ENCODE results near the gene CEMIP.

Gene CEMIP

DNA sequence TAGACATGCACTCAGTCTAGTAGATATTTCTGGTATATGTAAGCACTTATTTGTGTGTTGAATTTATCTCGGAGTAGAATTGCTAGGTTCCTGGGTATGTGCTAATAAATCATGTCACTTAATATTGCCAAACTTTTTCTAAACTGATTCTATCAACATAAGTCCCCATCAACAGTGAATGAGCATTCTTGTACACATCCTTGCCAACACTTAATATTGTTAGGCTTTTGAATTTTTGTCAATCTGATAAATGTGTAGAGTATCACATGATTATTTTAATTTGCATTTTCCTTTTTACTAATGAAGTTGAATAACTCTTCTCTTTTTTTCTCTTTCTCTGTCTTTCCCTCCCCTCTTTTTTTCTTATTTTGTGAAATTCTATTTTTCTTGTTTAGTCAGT lies 33.3 kb upstream of the CEMIP start:
- Histone ChIP-seq H2AFZ (ENCODE audit: low read length) (no peak overlapping the region), H3F3A (ENCODE audit: insufficient read depth, low read length) (no peaks in the 10 kb centered on the region), H3K79me2 (ENCODE audit: low read length) (0 out of 2 replicates have a peak, but pooled peaks cover 11% of the 10 kb centered on the region), H3K9me3 (replicated peaks; ENCODE audit: insufficient read depth, low read length) (no peaks in the 10 kb centered on the region), H3K4me1 (ENCODE audit: low read length) (no peaks in the 10 kb centered on the region), H3K4me2 (ENCODE audit: low read depth, low read length) (no peak overlapping the region), H3K27me3 (replicated peaks; ENCODE audit: insufficient read depth, low read length) (no peaks in the 10 kb centered on the region), H3K27ac (ENCODE audit: low read length) (no peak overlapping the region), H3K4me3 (ENCODE audit: low read length) (no peak overlapping the region), H3K9ac (ENCODE audit: low read length) (no peak overlapping the region), H3K9me2 (replicated peaks; ENCODE audit: insufficient read depth, low read length) (no peaks in the 10 kb centered on the region), H3K36me3 (replicated peaks; ENCODE audit: insufficient read depth, low read length) (no peaks in the 10 kb centered on the region), H4K20me1 (ENCODE audit: insufficient read depth, low read length) (no peaks in the 10 kb centered on the region)
- TF ChIP-seq, protein P1, sequence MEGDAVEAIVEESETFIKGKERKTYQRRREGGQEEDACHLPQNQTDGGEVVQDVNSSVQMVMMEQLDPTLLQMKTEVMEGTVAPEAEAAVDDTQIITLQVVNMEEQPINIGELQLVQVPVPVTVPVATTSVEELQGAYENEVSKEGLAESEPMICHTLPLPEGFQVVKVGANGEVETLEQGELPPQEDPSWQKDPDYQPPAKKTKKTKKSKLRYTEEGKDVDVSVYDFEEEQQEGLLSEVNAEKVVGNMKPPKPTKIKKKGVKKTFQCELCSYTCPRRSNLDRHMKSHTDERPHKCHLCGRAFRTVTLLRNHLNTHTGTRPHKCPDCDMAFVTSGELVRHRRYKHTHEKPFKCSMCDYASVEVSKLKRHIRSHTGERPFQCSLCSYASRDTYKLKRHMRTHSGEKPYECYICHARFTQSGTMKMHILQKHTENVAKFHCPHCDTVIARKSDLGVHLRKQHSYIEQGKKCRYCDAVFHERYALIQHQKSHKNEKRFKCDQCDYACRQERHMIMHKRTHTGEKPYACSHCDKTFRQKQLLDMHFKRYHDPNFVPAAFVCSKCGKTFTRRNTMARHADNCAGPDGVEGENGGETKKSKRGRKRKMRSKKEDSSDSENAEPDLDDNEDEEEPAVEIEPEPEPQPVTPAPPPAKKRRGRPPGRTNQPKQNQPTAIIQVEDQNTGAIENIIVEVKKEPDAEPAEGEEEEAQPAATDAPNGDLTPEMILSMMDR (IDR thresholded peaks at IDR 0.05; ENCODE audit: low read length): no peak
- TF ChIP-seq EZH2 (optimal IDR thresholded peaks at IDR 0.05; ENCODE audit: low read depth, low read length) (no peak), EZH2phosphoT487 (IDR thresholded peaks at IDR 0.05; ENCODE audit: low read length) (no peak)
- no peak for DNase-seq

DNA sequence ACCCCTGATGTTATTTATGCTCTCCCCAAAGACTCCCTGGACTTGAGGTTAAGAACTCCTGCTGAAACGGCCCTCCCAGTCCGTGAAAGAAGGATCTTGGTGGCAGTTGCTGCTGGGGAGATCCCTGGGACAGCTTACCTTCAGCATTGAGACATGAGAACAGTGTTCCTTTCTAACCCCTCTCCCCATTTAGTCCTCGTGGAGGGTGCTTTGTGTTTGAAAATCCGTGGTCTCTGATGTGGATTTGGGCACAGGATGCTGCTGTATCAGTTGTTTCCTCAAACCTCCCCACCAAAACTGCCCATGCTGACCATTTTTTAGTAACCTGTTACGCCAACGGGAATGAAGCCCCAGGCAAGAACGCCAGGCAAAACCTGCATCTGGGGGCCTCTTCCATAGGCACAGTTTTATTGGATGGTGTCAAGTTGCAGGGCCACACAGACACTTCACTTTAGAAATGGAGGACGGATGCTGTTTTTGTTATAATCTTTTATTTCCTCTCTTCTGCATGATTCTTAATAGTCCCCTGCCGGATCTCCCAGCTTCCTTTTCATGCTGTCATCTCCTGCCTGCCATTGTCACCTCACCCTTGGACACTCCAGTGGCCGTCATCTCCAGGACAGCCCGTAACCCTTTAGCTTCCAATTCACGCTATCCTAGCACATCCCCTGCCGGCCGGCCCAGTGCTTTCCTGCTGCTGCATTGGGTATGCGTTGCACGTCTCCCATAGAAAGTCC lies 31.7 kb upstream of the CEMIP start:
- no peaks in the 10 kb centered on the region for H3K4me1 ChIP-seq (ENCODE audit: low read length)
- H3K36me3 ChIP-seq (replicated peaks; ENCODE audit: insufficient read depth, low read length): no peaks in the 10 kb centered on the region
- no peak overlapping the region for H3K9ac ChIP-seq (ENCODE audit: low read length)
- no peak overlapping the region for H2AFZ ChIP-seq (ENCODE audit: low read length)
- no peak overlapping the region for H3K27ac ChIP-seq (ENCODE audit: low read length)
- H3F3A ChIP-seq (ENCODE audit: insufficient read depth, low read length): no peaks in the 10 kb centered on the region
- TF ChIP-seq, protein P1 (IDR thresholded peaks at IDR 0.05; ENCODE audit: low read length): no peak
- no peak for TF ChIP-seq EZH2phosphoT487 (IDR thresholded peaks at IDR 0.05; ENCODE audit: low read length)
- no peak for TF ChIP-seq EZH2 (optimal IDR thresholded peaks at IDR 0.05; ENCODE audit: low read depth, low read length)
- no peak overlapping the region for H3K4me3 ChIP-seq (ENCODE audit: low read length)
- H3K27me3 ChIP-seq (replicated peaks; ENCODE audit: insufficient read depth, low read length): no peaks in the 10 kb centered on the region
- no peaks in the 10 kb centered on the region for H4K20me1 ChIP-seq (ENCODE audit: insufficient read depth, low read length)
- no peaks in the 10 kb centered on the region for H3K9me3 ChIP-seq (replicated peaks; ENCODE audit: insufficient read depth, low read length)
- H3K9me2 ChIP-seq (replicated peaks; ENCODE audit: insufficient read depth, low read length): no peaks in the 10 kb centered on the region
- H3K79me2 ChIP-seq (ENCODE audit: low read length): 0 out of 2 replicates have a peak, but pooled peaks cover 11% of the 10 kb centered on the region
- no peak overlapping the region for H3K4me2 ChIP-seq (ENCODE audit: low read depth, low read length)
- no peak for DNase-seq

DNA sequence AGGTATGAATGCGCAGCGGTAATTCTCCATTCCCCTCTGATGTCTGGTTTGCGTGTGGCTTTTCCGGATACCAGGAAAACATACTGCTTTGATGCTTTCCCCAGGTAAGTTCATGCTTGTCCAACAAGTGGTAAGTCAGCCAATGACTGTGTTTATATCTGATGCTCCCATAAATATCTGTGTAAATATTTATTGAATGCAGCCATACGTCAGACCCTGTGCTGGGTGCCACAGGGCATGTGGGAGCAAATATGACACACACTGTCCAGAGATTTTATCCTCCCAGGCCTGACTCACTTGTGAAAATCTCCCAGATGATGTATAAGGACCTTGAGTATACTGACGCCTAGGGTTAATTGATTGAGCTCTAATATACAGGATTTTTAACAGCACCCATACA lies 29.6 kb upstream of the CEMIP start:
- no peaks in the 10 kb centered on the region for H4K20me1 ChIP-seq (ENCODE audit: insufficient read depth, low read length)
- no peak overlapping the region for H3K4me3 ChIP-seq (ENCODE audit: low read length)
- no peaks in the 10 kb centered on the region for H3K36me3 ChIP-seq (replicated peaks; ENCODE audit: insufficient read depth, low read length)
- H3K79me2 ChIP-seq (ENCODE audit: low read length): 0 out of 2 replicates have a peak, but pooled peaks cover 11% of the 10 kb centered on the region
- H3K4me2 ChIP-seq (ENCODE audit: low read depth, low read length): no peak overlapping the region
- TF ChIP-seq EZH2 (optimal IDR thresholded peaks at IDR 0.05; ENCODE audit: low read depth, low read length): no peak
- TF ChIP-seq, protein P1 (IDR thresholded peaks at IDR 0.05; ENCODE audit: low read length): no peak
- TF ChIP-seq EZH2phosphoT487 (IDR thresholded peaks at IDR 0.05; ENCODE audit: low read length): no peak
- H3K27ac ChIP-seq (ENCODE audit: low read length): no peak overlapping the region
- no peaks in the 10 kb centered on the region for H3K27me3 ChIP-seq (replicated peaks; ENCODE audit: insufficient read depth, low read length)
- DNase-seq: no peak
- no peaks in the 10 kb centered on the region for H3F3A ChIP-seq (ENCODE audit: insufficient read depth, low read length)
- H3K9ac ChIP-seq (ENCODE audit: low read length): no peak overlapping the region
- no peaks in the 10 kb centered on the region for H3K4me1 ChIP-seq (ENCODE audit: low read length)
- no peaks in the 10 kb centered on the region for H3K9me2 ChIP-seq (replicated peaks; ENCODE audit: insufficient read depth, low read length)
- no peak overlapping the region for H2AFZ ChIP-seq (ENCODE audit: low read length)
- H3K9me3 ChIP-seq (replicated peaks; ENCODE audit: insufficient read depth, low read length): no peaks in the 10 kb centered on the region

Data from MM.1S (cell line).